GM12892 (cell line): ENCODE measurements around the gene MAG.

Source experiments
- POLR2A ChIP-seq: IDR thresholded peaks from 2 replicates; pipeline ENCODE4 v1.6.1; 2011; ENCODE audit warnings: low read depth, low read length, control low read depth
- POLR2AphosphoS5 ChIP-seq: IDR thresholded peaks from 2 replicates; pipeline ENCODE4 v1.6.1; 2011; ENCODE audit warnings: low read depth, low read length, control low read depth
- TAF1 ChIP-seq: IDR thresholded peaks from 2 replicates; pipeline ENCODE4 v1.6.1; 2011; ENCODE audit warnings: low read depth, mild to moderate bottlenecking, control low read depth, low read length, borderline replicate concordance

DNA sequence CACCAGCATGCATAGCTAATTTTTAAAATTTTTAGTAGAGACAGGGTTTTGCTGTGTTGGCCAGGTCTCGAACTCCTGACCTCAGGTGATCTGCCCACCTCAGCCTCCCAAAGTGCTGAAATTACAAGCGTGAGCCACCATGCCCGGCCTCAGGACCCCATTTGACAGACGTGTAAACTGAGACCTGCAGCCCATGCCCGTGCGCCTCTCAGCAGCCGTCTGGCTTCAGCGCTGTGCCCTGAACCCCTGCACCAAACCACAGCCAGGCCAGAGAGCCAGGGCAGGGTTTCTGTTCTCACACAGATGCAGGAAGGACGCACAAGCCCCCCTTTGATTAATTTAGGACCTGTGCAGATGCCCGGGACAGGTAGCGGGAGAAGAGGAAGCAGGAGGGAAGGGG, 48.5 kb downstream of the MAG start:
- TF ChIP-seq POLR2A (no peak), POLR2AphosphoS5 (0 out of 2 replicates have a peak, but pooled peaks have one; percentile 5), TAF1 (no peak)
